Adrenal gland (tissue), 12 donors: ENCODE results near the gene ZNF711. TPM values are rescaled to one million over a fixed set of nuclear protein-coding genes. Genes with fewer than 3 reads are reported as not detected.

ENCODE experiments used
- DNase-seq, 7 donors: peaks; one replicate each; pipeline ENCODE4 v3.0.0-alpha.2; 2019 to 2020
- H3K27ac ChIP-seq, 5 donors: fragments of 200-600 bp; sonication (generic) in 4 of 5; 1 replicate in 3 of 5; 2 replicates in 2 of 5; pipeline versions ENCODE4 v1.5.1 to v1.8.0; 2016 to 2020; ENCODE audit warnings: mild to moderate bottlenecking in 1 of 5
- H3K27me3 ChIP-seq: fragments of 200-600 bp; 2 replicates; pipeline ENCODE4 v1.8.0; 2021
- H3K36me3 ChIP-seq, 2 donors: fragments of 200-600 bp; replicated peaks in 1 of 2; 1 replicate in 1 of 2; 2 replicates in 1 of 2; pipeline versions ENCODE4 v1.5.1 to v1.8.0; 2018 to 2022
- H3K4me1 ChIP-seq, 2 donors: fragments of 200-600 bp; replicated peaks in 1 of 2; 1 replicate in 1 of 2; 2 replicates in 1 of 2; pipeline versions ENCODE4 v1.5.1 to v1.8.0; 2018 to 2021
- H3K4me3 ChIP-seq, 4 donors: fragments of 200-600 bp; sonication (generic) in 3 of 4; one replicate each; pipeline ENCODE4 v1.5.1; 2016 to 2018
- H3K9me3 ChIP-seq, 3 donors: fragments of 200-600 bp; sonication (generic) in 1 of 3; replicated peaks in 1 of 3; 1 replicate in 2 of 3; 2 replicates in 1 of 3; pipeline versions ENCODE4 v1.5.1 to v1.8.0; 2016 to 2021
- CTCF ChIP-seq, 6 experiments: fragments of 450-650 bp in 4 of 6; fragments of 200-600 bp in 2 of 6; sonication (generic) in 1 of 6; IDR thresholded peaks; 1 replicate in 5 of 6; 2 replicates in 1 of 6; pipeline versions ENCODE4 v1.5.1 to v1.8.0; 2016 to 2021; ENCODE audit warnings: antibody characterized with exemption in 6 of 6, mild to moderate bottlenecking in 2 of 6, moderate library complexity in 1 of 6
- POLR2A ChIP-seq, 2 donors: fragments of 450-650 bp; IDR thresholded peaks; one replicate each; pipeline ENCODE4 v1.6.1; 2017; ENCODE audit warnings: antibody characterized with exemption in 2 of 2, mild to moderate bottlenecking in 2 of 2, moderate library complexity in 1 of 2
- WGBS, 4 donors: extraction: QIAGEN DNeasy Blood & Tissue Kit in 2 of 4; methylation state at CpG; one replicate each; pipeline versions ENCODE4 v1.1.5 to v1.1.7; 2013 to 2017; 5-methylcytosine and 5-hydroxymethylcytosine counted together
- intact Hi-C, 2 donors: fragments of 100-400 bp; cut with DNase I; formaldehyde crosslinking; loops; one replicate each; pipeline versions ENCODE4 v1.14.1 to v1.15.0; 2022 to 2023
- polyA plus RNA-seq, 3 donors: library from polyadenylated mRNA; stranded (reverse); fragments of 200-250 nt in 2 of 3; fragments of 350-450 nt in 1 of 3; fragmentation: Illumina TruSeq in 1 of 3; extraction: RNeasy Lipid Tissue Mini Kit (QIAGEN cat#74804) in 1 of 3; gene quantifications; one replicate each; pipeline ENCODE4 v1.2.3, GENCODE V29; 2013 to 2014
- total RNA-seq, 9 donors: library from RNA; depleted of rRNA in 4 of 9; stranded (reverse); fragments of >200 nt in 4 of 9; fragments of 120-200 nt in 1 of 9; fragmentation: NEBNext Ultra II Directional in 1 of 9; extraction: Animal tissue kit (Norgen Biotek cat#: 25700) in 1 of 9; gene quantifications; one replicate each; pipeline versions ENCODE4 v1.1.0 to v1.2.4, GENCODE V29; 2013 to 2023
- donor health status: healthy with polysubstance abuse.
- donor health status: Bipolar disorder and iron deficiency.
- donor health status: DM: yes; HTN: yes; CAD: no.
- donor health status: DM: no; HTN: no; CAD: no.
- donor health status: DM: no; HTN: no; CAD: no.
- donor health status: DM: yes; HTN: yes; CAD: no.

The ZNF711 gene
- total and polyA plus RNA-seq, 12 donors = 10.6 to 66.8 (median 21.3) TPM

- WGBS, 4 donors = 64 to 92% (median 80%) methylated on average over 3 of the region's 3 CpGs
- TF ChIP-seq CTCF (IDR thresholded peaks at IDR 0.05) (no peak), POLR2A (IDR thresholded peaks at IDR 0.05) (no peak)
Measured at GRCh38 chrX:85213792-85214530, 29.8 kb upstream of the ZNF711 start.

GRCh38 chrX:85215946-85216345, 27.8 kb upstream of the ZNF711 start:
- H3K9me3 ChIP-seq = no peaks in the 10 kb centered on the region
- 69 to 90% (median 78%) methylated on average over 1 of the region's 1 CpG for WGBS, 4 donors
- no peak overlapping the region for H3K27ac ChIP-seq
- peaks cover 4% of the 10 kb centered on the region for H3K27me3 ChIP-seq
- DNase-seq = no peak
- intact Hi-C loops = no loop called here
- no peak overlapping the region for H3K4me3 ChIP-seq
- H3K36me3 ChIP-seq = no peaks in the 10 kb centered on the region
- no peaks in the 10 kb centered on the region for H3K4me1 ChIP-seq
- TF ChIP-seq POLR2A (IDR thresholded peaks at IDR 0.05) (no peak), CTCF (IDR thresholded peaks at IDR 0.05) (no peak)

More at GRCh38 chrX:85213792-85214530, 29.8 kb upstream of the ZNF711 start:
- Histone ChIP-seq H3K27me3 (peaks cover 4% of the 10 kb centered on the region), H3K4me1 (no peaks in the 10 kb centered on the region), H3K4me3 (no peak overlapping the region), H3K36me3 (no peaks in the 10 kb centered on the region), H3K27ac (no peak overlapping the region), H3K9me3 (no peaks in the 10 kb centered on the region)
- no peak for DNase-seq
- intact Hi-C loops = no loop called here

- no peak for DNase-seq
- Histone ChIP-seq H3K27ac (no peak overlapping the region), H3K4me1 (no peaks in the 10 kb centered on the region), H3K4me3 (no peak overlapping the region), H3K9me3 (no peaks in the 10 kb centered on the region), H3K36me3 (no peaks in the 10 kb centered on the region), H3K27me3 (peaks cover 3% of the 10 kb centered on the region)
- intact Hi-C loops = no loop called here
- TF ChIP-seq POLR2A (IDR thresholded peaks at IDR 0.05) (no peak), CTCF (IDR thresholded peaks at IDR 0.05) (no peak)
- 33 to 88% (median 62%) methylated on average over 1 of the region's 1 CpG for WGBS, 4 donors
Measured at GRCh38 chrX:85221361-85221760, 22.4 kb upstream of the ZNF711 start.

GRCh38 chrX:85223359-85223758, 20.4 kb upstream of the ZNF711 start:
- H3K9me3 ChIP-seq = no peaks in the 10 kb centered on the region
- 6 to 34% (median 25%) methylated on average over 2 of the region's 2 CpGs for WGBS, 4 donors
- H3K27me3 ChIP-seq = no peaks in the 10 kb centered on the region
- no peaks in the 10 kb centered on the region for H3K4me1 ChIP-seq
- intact Hi-C loops = no loop called here
- TF ChIP-seq POLR2A (IDR thresholded peaks at IDR 0.05) (no peak), CTCF (IDR thresholded peaks at IDR 0.05) (no peak)
- H3K27ac ChIP-seq = no peak overlapping the region
- no peak overlapping the region for H3K4me3 ChIP-seq
- H3K36me3 ChIP-seq = no peaks in the 10 kb centered on the region
- DNase-seq = peak in 3 of 7 donors; percentile 16 to 30 (median 25)
